RWPE2 (cell line): ENCODE data around the gene OCA2.

Experiments used
- ATAC-seq: fragments of 200-7000 bp; cut with Tn5 transposase; 3 replicates; pipeline ENCODE4 v1.9.1; 2021; ENCODE audit warnings: low read depth
- DNase-seq: peaks from one replicate; pipeline ENCODE4 v3.0.0-alpha.2; 2020; ENCODE audit warnings: low spot score
- H3K27ac ChIP-seq: fragments of 450-650 bp; 2 replicates; pipeline ENCODE4 v1.5.1; 2017; ENCODE audit warnings: mild to moderate bottlenecking; ENCODE audit not compliant: poor library complexity, severe bottlenecking
- H3K27me3 ChIP-seq: fragments of 250-450 bp; sonication (Bioruptor Pico); 2 replicates; pipeline ENCODE4 v1.5.1; 2021; ENCODE audit warnings: mild to moderate bottlenecking, moderate library complexity; ENCODE audit not compliant: insufficient read depth, poor library complexity, severe bottlenecking
- H3K36me3 ChIP-seq: fragments of 250-450 bp; sonication (Bioruptor Pico); 2 replicates; pipeline ENCODE4 v1.5.1; 2020; ENCODE audit warnings: low read depth, mild to moderate bottlenecking, moderate library complexity
- H3K4me1 ChIP-seq: fragments of 250-450 bp; sonication (Bioruptor Pico); 2 replicates; pipeline ENCODE4 v1.5.1; 2021; ENCODE audit warnings: mild to moderate bottlenecking, moderate library complexity; ENCODE audit not compliant: insufficient read depth, poor library complexity, severe bottlenecking
- H3K4me3 ChIP-seq: fragments of 250-450 bp; sonication (Bioruptor Pico); 2 replicates; pipeline ENCODE4 v1.5.1; 2021; ENCODE audit warnings: mild to moderate bottlenecking, moderate library complexity; ENCODE audit not compliant: severe bottlenecking
- H3K9me3 ChIP-seq: fragments of 250-450 bp; sonication (Bioruptor Pico); 2 replicates; pipeline ENCODE4 v1.5.1; 2021; ENCODE audit warnings: mild to moderate bottlenecking, moderate library complexity; ENCODE audit not compliant: severe bottlenecking
- CTCF ChIP-seq: fragments of 450-650 bp; IDR thresholded peaks from one replicate; pipeline ENCODE4 v1.5.1; 2017; ENCODE audit warnings: mild to moderate bottlenecking, moderate library complexity; ENCODE audit not compliant: poor library complexity, severe bottlenecking

The OCA2 gene

DNA sequence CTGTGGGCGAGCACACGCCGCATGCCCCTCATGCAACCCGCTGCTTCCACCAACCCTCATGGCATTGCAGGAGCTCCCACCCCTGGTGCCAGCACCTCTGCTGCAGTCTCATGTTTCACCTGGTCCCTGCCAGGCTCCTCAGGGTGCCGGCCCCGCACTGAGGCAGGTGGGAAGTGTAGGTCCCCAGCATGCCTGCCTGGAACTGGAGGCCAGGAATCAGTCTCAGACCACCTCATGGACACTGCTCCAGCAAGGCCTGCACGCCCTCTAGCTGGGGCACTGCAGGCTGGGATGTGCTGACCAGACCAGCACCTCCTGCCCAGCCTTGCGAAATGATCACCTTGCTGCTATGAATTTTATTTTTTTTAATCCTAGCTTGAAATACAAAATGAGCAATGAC, 39.1 kb downstream of the OCA2 start:
- TF ChIP-seq CTCF: no peak
- DNase-seq: no peak

GRCh38 chr15:28058082-28058481, 41.0 kb downstream of the OCA2 start:
- H3K27ac ChIP-seq: no peak overlapping the region
- DNase-seq (no peak), ATAC-seq (no peak)
- no peak for TF ChIP-seq CTCF
- no peaks in the 10 kb centered on the region for H3K9me3 ChIP-seq
- H3K36me3 ChIP-seq: no peaks in the 10 kb centered on the region
- H3K4me1 ChIP-seq: no peaks in the 10 kb centered on the region
- no peaks in the 10 kb centered on the region for H3K27me3 ChIP-seq
- H3K4me3 ChIP-seq: no peak overlapping the region

More for the DNA sequence above, 39.1 kb downstream of the OCA2 start:
- Histone ChIP-seq H3K9me3 (no peaks in the 10 kb centered on the region), H3K27me3 (no peaks in the 10 kb centered on the region), H3K4me1 (no peaks in the 10 kb centered on the region), H3K27ac (no peak overlapping the region), H3K4me3 (no peak overlapping the region), H3K36me3 (no peaks in the 10 kb centered on the region)
- ATAC-seq: no peak

DNA sequence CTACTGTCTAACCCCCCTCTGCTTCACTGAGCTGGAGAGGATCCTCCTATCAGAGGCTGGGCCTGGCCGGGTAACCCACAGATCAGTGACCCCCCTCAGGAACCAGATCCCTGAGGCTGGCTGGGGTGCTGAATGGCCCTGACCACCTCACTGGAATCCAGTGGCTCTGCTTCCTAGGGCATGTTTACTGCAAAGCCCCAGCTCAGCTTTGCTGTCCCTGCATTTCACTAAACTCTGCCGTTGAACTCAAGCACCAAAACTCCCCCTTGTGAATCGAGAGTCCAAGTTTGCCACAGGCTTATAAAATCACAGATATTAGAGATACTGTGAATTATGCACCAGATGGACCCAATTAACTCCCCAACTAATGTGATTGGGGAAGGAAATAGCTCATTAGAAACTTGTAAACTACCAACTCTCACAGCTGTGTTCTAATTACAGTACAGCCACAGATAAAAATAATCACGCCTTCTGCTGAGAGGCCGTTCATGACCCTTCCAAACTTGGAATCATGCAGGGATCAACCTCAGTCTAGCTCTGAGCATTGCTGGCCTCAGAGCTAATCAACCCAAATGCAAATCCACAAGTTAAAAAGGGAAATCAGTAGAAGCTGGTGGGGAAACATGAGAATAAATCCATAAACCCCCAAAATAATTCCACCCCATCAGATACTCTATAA, 47.0 kb downstream of the OCA2 start:
- Histone ChIP-seq H3K4me1 (no peaks in the 10 kb centered on the region), H3K27ac (no peak overlapping the region), H3K4me3 (no peak overlapping the region), H3K9me3 (no peaks in the 10 kb centered on the region), H3K27me3 (peaks cover 4% of the 10 kb centered on the region), H3K36me3 (no peaks in the 10 kb centered on the region)
- DNase-seq: no peak
- TF ChIP-seq CTCF: no peak
- ATAC-seq: no peak

DNA sequence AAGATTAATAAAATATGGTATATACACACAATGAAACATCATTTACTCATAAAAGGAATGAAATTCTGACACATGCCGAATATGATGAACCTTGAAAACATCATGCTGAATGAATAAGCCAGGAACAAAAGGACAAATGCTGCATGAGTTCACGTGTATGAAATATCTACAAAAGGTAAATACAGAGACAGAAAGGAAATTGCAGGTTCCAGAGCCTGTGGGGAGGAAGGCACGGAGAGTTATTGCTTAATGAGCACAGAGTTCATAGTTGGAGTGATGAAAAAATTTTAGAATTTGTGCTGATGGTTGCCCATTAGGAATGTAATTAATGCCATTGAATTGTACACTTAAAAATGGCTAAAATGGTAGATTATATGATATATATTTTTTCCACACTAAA, 49.5 kb downstream of the OCA2 start:
- Histone ChIP-seq H3K4me3 (no peak overlapping the region), H3K4me1 (no peaks in the 10 kb centered on the region), H3K27ac (no peak overlapping the region), H3K36me3 (no peaks in the 10 kb centered on the region), H3K9me3 (no peaks in the 10 kb centered on the region), H3K27me3 (peaks cover 4% of the 10 kb centered on the region)
- ATAC-seq (no peak), DNase-seq (no peak)
- TF ChIP-seq CTCF: no peak

GRCh38 chr15:28047277-28047676, 51.8 kb downstream of the OCA2 start:
- DNase-seq: no peak
- ATAC-seq: no peak
- TF ChIP-seq CTCF: no peak
- Histone ChIP-seq H3K4me1 (no peaks in the 10 kb centered on the region), H3K27ac (no peak overlapping the region), H3K4me3 (no peak overlapping the region), H3K9me3 (no peaks in the 10 kb centered on the region), H3K27me3 (peaks cover 13% of the 10 kb centered on the region), H3K36me3 (no peaks in the 10 kb centered on the region)
